ENCODE data around the gene ZNF771.

Gene ZNF771

GRCh38 chr16:30407102-30407803 is at the start of gene ZNF771:
ZNF771 (plus strand) TSS chr16:30407606; CDS start chr16:30408054, 448 bp downstream.
- peaks cover 60% of the 10 kb centered on the region for H3K4me1 ChIP-seq
- peak within 1 kb of the TSS; percentile 93 for H3K9ac ChIP-seq
- H3K4me2 ChIP-seq, result peak within 1 kb of the TSS; percentile 93
- H4K20me1 ChIP-seq, result peaks cover 27% of the 10 kb centered on the region
- H3K27me3 ChIP-seq, result no peaks in the 10 kb centered on the region
- TF ChIP-seq Cebpa-rat (IDR thresholded peaks at IDR 0.05), result no peak
- H3K27ac ChIP-seq, result peak within 1 kb of the TSS; percentile 94
- H3K9me3 ChIP-seq, result no peaks in the 10 kb centered on the region
- peak within 1 kb of the TSS; percentile 84 for H3K4me3 ChIP-seq
- H3K36me3 ChIP-seq, result peaks cover 24% of the 10 kb centered on the region

- peaks cover 77% of the 10 kb centered on the region for H3K36me3 ChIP-seq
- no peaks in the 10 kb centered on the region for H3K27me3 ChIP-seq
- H3K9ac ChIP-seq, result peak overlapping the region; percentile 41; the same call in 1 of the 2 replicates
- no peaks in the 10 kb centered on the region for H3K9me3 ChIP-seq
- no peak overlapping the region for H3K4me2 ChIP-seq
- no peak for TF ChIP-seq Cebpa-rat (IDR thresholded peaks at IDR 0.05)
- no peak overlapping the region for H3K4me3 ChIP-seq
- peaks cover 38% of the 10 kb centered on the region for H3K4me1 ChIP-seq
- H4K20me1 ChIP-seq, result peaks cover 39% of the 10 kb centered on the region
- H3K27ac ChIP-seq, result 0 out of 2 replicates have a peak overlapping the region, but pooled peaks have one; percentile 18
Observed at GRCh38 chr16:30357715-30358576, 49.5 kb upstream of the ZNF771 start.

DNA sequence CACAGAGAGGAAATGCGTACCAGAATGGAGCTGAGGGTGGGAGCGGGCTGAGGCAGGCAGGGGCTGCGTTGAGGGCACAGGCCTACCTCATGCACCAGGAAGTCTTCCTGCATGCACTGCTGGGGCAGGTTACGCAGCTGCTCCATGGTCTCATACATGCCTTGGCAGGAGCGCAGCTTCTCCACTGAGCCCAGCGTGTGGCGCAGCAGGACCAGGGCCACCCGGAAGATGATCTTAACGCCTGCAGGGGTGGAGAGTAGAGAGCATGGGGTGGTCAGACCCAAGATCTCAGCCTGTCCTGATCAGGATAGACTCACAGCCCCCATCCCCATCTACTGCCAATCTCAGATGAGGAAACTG is 48.8 kb upstream of the ZNF771 start:
- peaks cover 40% of the 10 kb centered on the region for H4K20me1 ChIP-seq
- H3K4me1 ChIP-seq, result peaks cover 32% of the 10 kb centered on the region
- no peak overlapping the region for H3K9ac ChIP-seq
- H3K4me2 ChIP-seq, result no peak overlapping the region
- no peak overlapping the region for H3K4me3 ChIP-seq
- no peak overlapping the region for H3K27ac ChIP-seq
- H3K36me3 ChIP-seq, result peaks cover 77% of the 10 kb centered on the region
- H3K27me3 ChIP-seq, result no peaks in the 10 kb centered on the region
- TF ChIP-seq Cebpa-rat (IDR thresholded peaks at IDR 0.05), result no peak
- H3K9me3 ChIP-seq, result no peaks in the 10 kb centered on the region

GRCh38 chr16:30358990-30359870 is 48.2 kb upstream of the ZNF771 start:
- Histone ChIP-seq H3K4me2 (no peak overlapping the region), H3K9ac (peak overlapping the region; percentile 32; the same call in 1 of the 2 replicates), H3K4me1 (peaks cover 25% of the 10 kb centered on the region), H4K20me1 (peaks cover 39% of the 10 kb centered on the region), H3K36me3 (peaks cover 80% of the 10 kb centered on the region), H3K4me3 (no peak overlapping the region), H3K27ac (no peak overlapping the region), H3K27me3 (no peaks in the 10 kb centered on the region), H3K9me3 (no peaks in the 10 kb centered on the region)
- no peak for TF ChIP-seq Cebpa-rat (IDR thresholded peaks at IDR 0.05)

- Histone ChIP-seq H3K4me1 (peaks cover 23% of the 10 kb centered on the region), H3K27me3 (no peaks in the 10 kb centered on the region), H4K20me1 (peaks cover 38% of the 10 kb centered on the region), H3K4me2 (no peak overlapping the region), H3K27ac (no peak overlapping the region), H3K4me3 (no peak overlapping the region), H3K9ac (peak overlapping the region; percentile 32; the same call in 1 of the 2 replicates), H3K36me3 (peaks cover 85% of the 10 kb centered on the region), H3K9me3 (no peaks in the 10 kb centered on the region)
- TF ChIP-seq Cebpa-rat (IDR thresholded peaks at IDR 0.05), result no peak
Observed at GRCh38 chr16:30359871-30360170, 47.6 kb upstream of the ZNF771 start.

DNA sequence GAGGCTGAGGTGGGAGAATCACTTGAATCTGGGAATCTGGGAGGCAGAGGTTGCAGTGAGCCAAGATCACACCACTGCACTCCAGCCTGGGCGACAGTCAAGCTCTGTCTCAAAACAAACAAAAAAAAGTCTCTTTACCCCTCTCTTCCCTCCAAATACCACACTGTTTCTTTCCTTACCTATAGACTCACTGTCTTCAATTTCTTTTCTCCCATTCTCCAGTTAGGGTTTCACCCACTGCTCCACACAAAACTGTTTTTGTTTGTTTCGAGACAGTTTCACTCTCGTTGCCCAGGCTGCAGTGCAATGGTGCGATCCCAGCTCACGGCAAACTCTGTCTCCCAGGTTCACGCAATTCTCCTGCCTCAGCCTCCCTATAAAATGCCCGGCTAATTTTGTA is 46.2 kb upstream of the ZNF771 start:
- Histone ChIP-seq H3K4me1 (peaks cover 21% of the 10 kb centered on the region), H3K4me3 (no peak overlapping the region), H3K27me3 (no peaks in the 10 kb centered on the region), H3K4me2 (no peak overlapping the region), H3K36me3 (peaks cover 99% of the 10 kb centered on the region), H3K9me3 (no peaks in the 10 kb centered on the region), H3K9ac (peak overlapping the region; percentile 6; the same call in 1 of the 2 replicates), H4K20me1 (peaks cover 51% of the 10 kb centered on the region), H3K27ac (no peak overlapping the region)
- TF ChIP-seq Cebpa-rat (IDR thresholded peaks at IDR 0.05), result no peak

GRCh38 chr16:30365200-30365599 is 42.2 kb upstream of the ZNF771 start:
- H3K36me3 ChIP-seq, result peaks cover 73% of the 10 kb centered on the region
- no peak overlapping the region for H3K27ac ChIP-seq

DNA sequence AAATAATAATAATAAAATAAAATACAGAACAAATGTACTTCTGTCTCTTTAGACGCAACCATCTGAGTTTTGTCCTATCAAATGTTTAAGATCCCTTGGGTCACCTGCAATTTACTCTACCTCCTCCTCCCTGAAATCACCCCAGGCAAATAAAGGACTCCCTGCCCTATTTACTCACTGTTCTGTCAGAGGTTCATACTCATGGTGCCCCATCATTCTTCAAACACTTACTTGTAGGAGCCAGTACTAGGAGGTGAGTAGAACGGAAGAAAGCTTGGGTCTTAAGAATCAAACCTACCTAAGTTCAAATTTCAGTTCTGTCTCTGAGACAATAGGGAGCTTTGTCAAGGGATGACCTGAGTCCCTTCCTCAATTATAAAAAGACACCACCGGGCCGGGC is 40.9 kb upstream of the ZNF771 start:
- Histone ChIP-seq H3K4me3 (no peak overlapping the region), H4K20me1 (peaks cover 67% of the 10 kb centered on the region), H3K9me3 (no peaks in the 10 kb centered on the region), H3K9ac (peak overlapping the region; percentile 90; the same call in 1 of the 2 replicates), H3K4me2 (peak overlapping the region; percentile 99), H3K4me1 (peaks cover 39% of the 10 kb centered on the region), H3K27ac (no peak overlapping the region), H3K27me3 (no peaks in the 10 kb centered on the region), H3K36me3 (peaks cover 60% of the 10 kb centered on the region)
- no peak for TF ChIP-seq Cebpa-rat (IDR thresholded peaks at IDR 0.05)

More at GRCh38 chr16:30365200-30365599, 42.2 kb upstream of the ZNF771 start:
- Histone ChIP-seq H3K27me3 (no peaks in the 10 kb centered on the region), H3K4me2 (no peak overlapping the region), H3K9me3 (no peaks in the 10 kb centered on the region), H3K9ac (no peak overlapping the region), H3K4me3 (no peak overlapping the region), H3K4me1 (peaks cover 35% of the 10 kb centered on the region), H4K20me1 (peaks cover 74% of the 10 kb centered on the region)
- TF ChIP-seq Cebpa-rat (IDR thresholded peaks at IDR 0.05), result no peak

GRCh38 chr16:30367349-30368009 is 39.9 kb upstream of the ZNF771 start:
- Histone ChIP-seq H3K4me3 (peak overlapping the region; percentile 88), H3K27ac (0 out of 2 replicates have a peak overlapping the region, but pooled peaks have one; percentile 10), H3K9ac (peak overlapping the region; percentile 90), H3K27me3 (no peaks in the 10 kb centered on the region), H3K4me1 (peaks cover 49% of the 10 kb centered on the region), H4K20me1 (peaks cover 67% of the 10 kb centered on the region), H3K9me3 (no peaks in the 10 kb centered on the region), H3K36me3 (peaks cover 50% of the 10 kb centered on the region), H3K4me2 (peak overlapping the region; percentile 99)
- TF ChIP-seq Cebpa-rat (IDR thresholded peaks at IDR 0.05), result no peak
